Parathyroid adenoma (tissue), 2 donors: ENCODE results near the gene PCDHB1.
"Not testable (repeated sequence)": the region's sequence is repeated elsewhere in the genome, so short reads cannot be mapped to it uniquely, and the experiment has no call there.

Source experiments
- H2AFZ ChIP-seq: fragments of 300-600 bp; sonication (generic); one replicate; pipeline ENCODE4 v1.7.0; 2017; ENCODE audit warnings: antibody characterized with exemption, mild to moderate bottlenecking
- H3K27ac ChIP-seq: fragments of 300-600 bp; sonication (generic); one replicate; pipeline ENCODE4 v1.7.0; 2017
- H3K27me3 ChIP-seq: fragments of 300-600 bp; sonication (generic); one replicate; pipeline ENCODE4 v1.7.0; 2017; ENCODE audit warnings: low read length; ENCODE audit not compliant: control insufficient read depth, insufficient read depth
- H3K36me3 ChIP-seq: fragments of 300-600 bp; sonication (generic); one replicate; pipeline ENCODE4 v1.7.0; 2017; ENCODE audit warnings: low read length; ENCODE audit not compliant: control insufficient read depth, insufficient read depth
- H3K4me1 ChIP-seq: fragments of 300-600 bp; sonication (generic); one replicate; pipeline ENCODE4 v1.7.0; 2017; ENCODE audit warnings: control low read depth
- H3K4me2 ChIP-seq: fragments of 300-600 bp; sonication (generic); one replicate; pipeline ENCODE4 v1.7.0; 2017; ENCODE audit warnings: low read length
- H3K4me3 ChIP-seq: fragments of 300-600 bp; sonication (generic); one replicate; pipeline ENCODE4 v1.7.0; 2017; ENCODE audit warnings: low read depth, low read length
- H3K79me2 ChIP-seq: fragments of 300-600 bp; sonication (generic); one replicate; pipeline ENCODE4 v1.7.0; 2017; ENCODE audit warnings: control low read depth
- H3K9ac ChIP-seq: fragments of 300-600 bp; sonication (generic); one replicate; pipeline ENCODE4 v1.7.0; 2017; ENCODE audit warnings: mild to moderate bottlenecking
- H3K9me3 ChIP-seq: fragments of 300-600 bp; sonication (generic); one replicate; pipeline ENCODE4 v1.7.0; 2017; ENCODE audit warnings: low read length; ENCODE audit not compliant: control insufficient read depth
- TF ChIP-seq, protein P1 (sequence below): fragments of 300-600 bp; sonication (generic); IDR thresholded peaks from one replicate; pipeline ENCODE4 v1.7.0; 2017; ENCODE audit warnings: antibody characterized with exemption, mild to moderate bottlenecking
- donor health status: primary hyperparathyroidism.

The PCDHB1 gene

GRCh38 chr5:141101059-141101458 lies 49.9 kb downstream of the PCDHB1 start:
- H3K9ac ChIP-seq, result no peak overlapping the region
- no peak overlapping the region for H3K4me3 ChIP-seq
- peak overlapping the region; percentile 72 for H2AFZ ChIP-seq
- no peak overlapping the region for H3K4me2 ChIP-seq
- H3K79me2 ChIP-seq, result no peaks in the 10 kb centered on the region
- TF ChIP-seq, protein P1, sequence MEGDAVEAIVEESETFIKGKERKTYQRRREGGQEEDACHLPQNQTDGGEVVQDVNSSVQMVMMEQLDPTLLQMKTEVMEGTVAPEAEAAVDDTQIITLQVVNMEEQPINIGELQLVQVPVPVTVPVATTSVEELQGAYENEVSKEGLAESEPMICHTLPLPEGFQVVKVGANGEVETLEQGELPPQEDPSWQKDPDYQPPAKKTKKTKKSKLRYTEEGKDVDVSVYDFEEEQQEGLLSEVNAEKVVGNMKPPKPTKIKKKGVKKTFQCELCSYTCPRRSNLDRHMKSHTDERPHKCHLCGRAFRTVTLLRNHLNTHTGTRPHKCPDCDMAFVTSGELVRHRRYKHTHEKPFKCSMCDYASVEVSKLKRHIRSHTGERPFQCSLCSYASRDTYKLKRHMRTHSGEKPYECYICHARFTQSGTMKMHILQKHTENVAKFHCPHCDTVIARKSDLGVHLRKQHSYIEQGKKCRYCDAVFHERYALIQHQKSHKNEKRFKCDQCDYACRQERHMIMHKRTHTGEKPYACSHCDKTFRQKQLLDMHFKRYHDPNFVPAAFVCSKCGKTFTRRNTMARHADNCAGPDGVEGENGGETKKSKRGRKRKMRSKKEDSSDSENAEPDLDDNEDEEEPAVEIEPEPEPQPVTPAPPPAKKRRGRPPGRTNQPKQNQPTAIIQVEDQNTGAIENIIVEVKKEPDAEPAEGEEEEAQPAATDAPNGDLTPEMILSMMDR, result no peak
- no peak overlapping the region for H3K27ac ChIP-seq
- H3K4me1 ChIP-seq, result no peaks in the 10 kb centered on the region
- no peaks in the 10 kb centered on the region for H3K9me3 ChIP-seq
- peaks cover 6% of the 10 kb centered on the region for H3K27me3 ChIP-seq
- H3K36me3 ChIP-seq, result no peaks in the 10 kb centered on the region

DNA sequence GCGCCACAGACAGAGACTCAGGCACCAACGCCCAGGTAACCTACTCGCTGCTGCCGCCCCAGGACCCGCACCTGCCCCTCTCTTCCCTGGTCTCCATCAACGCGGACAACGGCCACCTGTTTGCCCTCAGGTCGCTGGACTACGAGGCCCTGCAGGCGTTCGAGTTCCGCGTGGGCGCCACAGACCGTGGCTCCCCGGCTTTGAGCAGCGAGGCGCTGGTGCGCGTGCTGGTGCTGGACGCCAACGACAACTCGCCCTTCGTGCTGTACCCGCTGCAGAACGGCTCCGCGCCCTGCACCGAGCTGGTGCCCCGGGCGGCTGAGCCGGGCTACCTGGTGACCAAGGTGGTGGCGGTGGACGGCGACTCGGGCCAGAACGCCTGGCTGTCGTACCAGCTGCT lies 50.9 kb downstream of the PCDHB1 start:
- H3K27ac ChIP-seq, H3K4me3 ChIP-seq, H3K4me2 ChIP-seq, H3K9me3 ChIP-seq, H3K9ac ChIP-seq, H3K36me3 ChIP-seq, H2AFZ ChIP-seq, H3K27me3 ChIP-seq, H3K4me1 ChIP-seq, H3K79me2 ChIP-seq: not testable (repeated sequence)

DNA sequence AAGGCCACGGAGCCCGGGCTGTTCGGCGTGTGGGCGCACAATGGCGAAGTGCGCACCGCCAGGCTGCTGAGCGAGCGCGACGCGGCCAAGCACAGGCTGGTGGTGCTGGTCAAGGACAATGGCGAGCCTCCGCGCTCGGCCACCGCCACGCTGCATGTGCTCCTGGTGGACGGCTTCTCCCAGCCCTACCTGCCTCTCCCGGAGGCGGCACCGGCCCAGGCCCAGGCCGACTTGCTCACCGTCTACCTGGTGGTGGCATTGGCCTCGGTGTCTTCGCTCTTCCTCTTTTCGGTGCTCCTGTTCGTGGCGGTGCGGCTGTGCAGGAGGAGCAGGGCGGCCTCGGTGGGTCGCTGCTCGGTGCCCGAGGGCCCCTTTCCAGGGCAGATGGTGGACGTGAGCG lies 51.3 kb downstream of the PCDHB1 start:
- H3K27ac ChIP-seq, H3K79me2 ChIP-seq, H3K36me3 ChIP-seq, H3K9me3 ChIP-seq, H3K4me2 ChIP-seq, H3K4me3 ChIP-seq, H3K4me1 ChIP-seq, H3K9ac ChIP-seq, H3K27me3 ChIP-seq, H2AFZ ChIP-seq: not testable (repeated sequence)

DNA sequence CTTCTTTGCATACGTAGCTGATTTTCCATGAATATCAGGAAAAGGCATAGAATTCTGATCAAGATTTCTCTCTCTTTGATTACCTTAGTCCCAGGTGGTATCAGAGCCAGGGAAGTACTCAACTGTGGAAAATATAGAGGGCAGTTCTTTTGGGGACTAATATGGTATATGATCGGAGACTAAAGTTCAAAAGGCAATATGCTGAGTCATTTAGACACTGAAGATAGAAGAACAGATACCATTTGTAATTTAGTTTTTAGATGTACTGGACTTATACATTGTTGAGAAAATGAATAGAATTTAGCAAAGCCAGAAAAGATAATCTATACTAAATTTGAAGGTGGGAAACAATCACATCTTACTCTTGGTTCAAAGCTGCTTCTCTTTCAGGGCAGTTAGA lies 54.2 kb downstream of the PCDHB1 start:
- no peaks in the 10 kb centered on the region for H3K9me3 ChIP-seq
- H3K4me2 ChIP-seq, result no peak overlapping the region

More for the DNA sequence above, 54.2 kb downstream of the PCDHB1 start:
- no peak overlapping the region for H3K9ac ChIP-seq
- no peaks in the 10 kb centered on the region for H3K4me1 ChIP-seq
- TF ChIP-seq, protein P1, result no peak
- H3K79me2 ChIP-seq, result no peaks in the 10 kb centered on the region
- H3K4me3 ChIP-seq, result no peak overlapping the region
- H3K36me3 ChIP-seq, result no peaks in the 10 kb centered on the region
- H3K27me3 ChIP-seq, result peaks cover 6% of the 10 kb centered on the region
- H2AFZ ChIP-seq, result no peak overlapping the region
- no peak overlapping the region for H3K27ac ChIP-seq
